Keratinocyte (primary cell): Measurements from ENCODE around the gene GIT1.

Experiments used
- EZH2 ChIP-seq: IDR thresholded peaks from one replicate; pipeline ENCODE4 v1.6.1; 2012; ENCODE audit warnings: inconsistent platforms, mild to moderate bottlenecking, low read length, moderate library complexity
- TF ChIP-seq, protein P1 (sequence below), 3 experiments: IDR thresholded peaks in 1 of 3; conservative IDR thresholded peaks in 1 of 3; optimal IDR thresholded peaks in 1 of 3; 2 replicates in 2 of 3; 3 replicates in 1 of 3; pipeline versions ENCODE3 to v1.5.1; 2011; ENCODE audit warnings: low read length in 3 of 3, mild to moderate bottlenecking in 3 of 3, moderate library complexity in 2 of 3, control low read depth in 1 of 3, inconsistent platforms in 1 of 3; ENCODE audit not compliant: insufficient read depth in 2 of 3; ENCODE audit errors: extremely low read depth in 1 of 3

DNA sequence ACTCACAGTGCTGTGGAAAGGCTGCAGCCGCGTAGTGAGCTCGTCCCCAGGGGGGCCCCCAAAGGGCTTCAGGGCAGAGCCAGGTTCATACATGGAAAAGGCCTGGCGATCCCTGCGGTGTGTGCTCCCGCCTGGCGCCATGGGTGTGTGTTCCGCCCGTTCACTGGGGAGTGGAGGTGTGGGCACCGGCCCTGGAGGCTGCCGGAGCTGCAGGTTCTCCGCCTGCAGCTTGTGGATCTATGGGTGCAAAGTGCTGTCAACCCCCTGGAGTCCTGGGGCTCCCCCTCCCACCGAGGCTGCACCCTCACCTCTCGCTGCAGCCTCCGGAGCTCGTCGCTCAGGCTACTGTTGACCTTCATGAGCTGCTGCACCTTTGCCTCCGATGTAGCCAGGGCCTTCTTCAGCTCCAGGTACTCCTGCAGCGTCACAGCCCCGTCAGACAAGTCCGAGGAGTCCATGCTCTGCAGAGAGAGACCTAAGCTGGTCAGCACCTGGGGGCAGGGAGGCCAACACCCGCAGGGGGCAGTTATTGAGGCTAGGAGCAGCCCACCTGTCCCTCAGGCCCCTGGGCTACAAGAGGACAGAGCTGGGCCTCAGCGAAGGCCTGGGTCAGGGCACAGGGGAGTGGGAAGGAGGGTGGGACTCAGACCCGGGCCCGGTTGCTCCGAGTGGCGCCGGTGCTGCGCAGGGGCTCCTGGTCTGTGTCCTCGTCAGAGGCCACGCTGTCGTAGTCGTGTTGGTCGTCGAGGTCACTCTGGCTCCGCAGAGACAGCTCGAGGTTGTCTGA, 13.0 kb downstream of the GIT1 start:
- TF ChIP-seq, protein P1, sequence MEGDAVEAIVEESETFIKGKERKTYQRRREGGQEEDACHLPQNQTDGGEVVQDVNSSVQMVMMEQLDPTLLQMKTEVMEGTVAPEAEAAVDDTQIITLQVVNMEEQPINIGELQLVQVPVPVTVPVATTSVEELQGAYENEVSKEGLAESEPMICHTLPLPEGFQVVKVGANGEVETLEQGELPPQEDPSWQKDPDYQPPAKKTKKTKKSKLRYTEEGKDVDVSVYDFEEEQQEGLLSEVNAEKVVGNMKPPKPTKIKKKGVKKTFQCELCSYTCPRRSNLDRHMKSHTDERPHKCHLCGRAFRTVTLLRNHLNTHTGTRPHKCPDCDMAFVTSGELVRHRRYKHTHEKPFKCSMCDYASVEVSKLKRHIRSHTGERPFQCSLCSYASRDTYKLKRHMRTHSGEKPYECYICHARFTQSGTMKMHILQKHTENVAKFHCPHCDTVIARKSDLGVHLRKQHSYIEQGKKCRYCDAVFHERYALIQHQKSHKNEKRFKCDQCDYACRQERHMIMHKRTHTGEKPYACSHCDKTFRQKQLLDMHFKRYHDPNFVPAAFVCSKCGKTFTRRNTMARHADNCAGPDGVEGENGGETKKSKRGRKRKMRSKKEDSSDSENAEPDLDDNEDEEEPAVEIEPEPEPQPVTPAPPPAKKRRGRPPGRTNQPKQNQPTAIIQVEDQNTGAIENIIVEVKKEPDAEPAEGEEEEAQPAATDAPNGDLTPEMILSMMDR (optimal IDR thresholded peaks at IDR 0.05 in 1 of 3, IDR thresholded peaks at IDR 0.05 in 1 of 3, conservative IDR thresholded peaks at IDR 0.05 in 1 of 3; ENCODE audit: extremely low read depth in 1 of 3, insufficient read depth in 2 of 3, low read length in 3 of 3): no peak
- no peak for TF ChIP-seq EZH2
